K562 (cell line): ENCODE measurements around the gene AHSP. TPM values are rescaled to one million over a fixed set of nuclear protein-coding genes. Genes with fewer than 3 reads are reported as not detected.

Experiments used
- ATAC-seq: fragments of 200-7000 bp; cut with Tn5 transposase; 3 replicates; pipeline ENCODE4 v1.9.1; 2020; ENCODE audit warnings: moderate library complexity
- BruUV-seq: library from RNA; stranded (reverse); fragments of 400-500 nt; replicated peaks from 2 replicates; lab custom pipeline; 2021; lab: Mats Ljungman, UMichigan
- CTCF ChIA-PET: fragments of 300-600 bp; formaldehyde crosslinking; extraction: SDS; loops from one replicate; lab custom pipeline; 2021; ENCODE audit warnings: low intra/inter-chr PET ratio; lab: Yijun Ruan, JAX
- POLR2A ChIA-PET: fragments of 300-600, 350-650 bp; sonication (Branson Sonifier 250); formaldehyde crosslinking; extraction: SDS; loops from one replicate; lab custom pipeline; 2021; ENCODE audit warnings: antibody characterized with exemption, inconsistent platforms; lab: Yijun Ruan, JAX
- DNase-seq, 4 experiments: peaks; one replicate each; pipeline versions ENCODE4 v3.0.0 to v3.0.0-alpha.2; 2011 to 2018; ENCODE audit warnings: low spot score in 3 of 4, mixed read lengths in 3 of 4; ENCODE audit errors: extremely low read depth in 1 of 4
- FAIRE-seq: peaks from 2 replicates; lab custom pipeline; 2011; peaks lifted over from hg19 to GRCh38; lab: Jason Lieb, UNC
- H2AFZ ChIP-seq: 2 replicates; pipeline ENCODE4 v1.6.0; 2011; ENCODE audit warnings: low read depth, low read length, control low read depth, inconsistent platforms
- H3K27ac ChIP-seq: fragments of 200-600 bp; 3 replicates; pipeline ENCODE4 v1.8.0; 2011; ENCODE audit warnings: low read depth, mild to moderate bottlenecking, control low read depth, inconsistent platforms, low read length, moderate library complexity, mixed read lengths; ENCODE audit errors: extremely low read depth
- H3K27me3 ChIP-seq, 2 experiments: fragments of 300-600 bp in 1 of 2; 2 replicates in 1 of 2; 3 replicates in 1 of 2; pipeline versions ENCODE4 v1.6.0 to v1.8.0; 2011; ENCODE audit warnings: inconsistent platforms in 2 of 2, low read length in 2 of 2, mild to moderate bottlenecking in 1 of 2, mixed read lengths in 1 of 2, moderate library complexity in 1 of 2; ENCODE audit not compliant: control insufficient read depth in 2 of 2, insufficient read depth in 2 of 2
- H3K36me3 ChIP-seq: fragments of 300-600 bp; 3 replicates; pipeline ENCODE4 v1.8.0; 2011; ENCODE audit warnings: mild to moderate bottlenecking, low read length, inconsistent platforms; ENCODE audit not compliant: control insufficient read depth, insufficient read depth
- H3K4me1 ChIP-seq, 2 experiments: fragments of 200-600 bp in 1 of 2; replicated peaks in 1 of 2; 2 replicates in 1 of 2; 3 replicates in 1 of 2; pipeline versions ENCODE4 v1.5.1 to v1.8.0; 2011; ENCODE audit warnings: inconsistent platforms in 2 of 2, low read length in 2 of 2, mild to moderate bottlenecking in 1 of 2, mixed read lengths in 1 of 2, moderate library complexity in 1 of 2; ENCODE audit not compliant: control insufficient read depth in 2 of 2, insufficient read depth in 2 of 2
- H3K4me2 ChIP-seq: 2 replicates; pipeline ENCODE4 v1.6.1; 2011; ENCODE audit warnings: low read length, control low read depth, inconsistent platforms, mixed read lengths; ENCODE audit not compliant: insufficient read depth
- H3K4me3 ChIP-seq: fragments of 200-600 bp; sonication (generic), shearing (Covaris generic); 2 replicates; pipeline ENCODE4 v1.5.1; 2016; ENCODE audit warnings: control low read depth, inconsistent platforms
- H3K79me2 ChIP-seq: fragments of 200-600 bp; 3 replicates; pipeline ENCODE4 v1.8.0; 2011; ENCODE audit warnings: low read length, inconsistent platforms; ENCODE audit not compliant: control insufficient read depth, insufficient read depth
- H3K9ac ChIP-seq, 2 experiments: 2 replicates each; pipeline versions ENCODE4 v1.6.0 to v1.6.1; 2011; ENCODE audit warnings: low read depth in 2 of 2, low read length in 2 of 2, control low read depth in 1 of 2, inconsistent platforms in 1 of 2, mild to moderate bottlenecking in 1 of 2, mixed read lengths in 1 of 2; ENCODE audit not compliant: insufficient read depth in 1 of 2
- H3K9me1 ChIP-seq: one replicate; pipeline ENCODE4 v1.6.0; 2011; ENCODE audit warnings: inconsistent platforms, mild to moderate bottlenecking, low read length, moderate library complexity; ENCODE audit not compliant: control insufficient read depth, insufficient read depth
- H3K9me3 ChIP-seq: replicated peaks from 2 replicates; pipeline ENCODE4 v1.5.1; 2011; ENCODE audit warnings: low read depth, low read length, inconsistent platforms; ENCODE audit not compliant: control insufficient read depth, insufficient read depth
- H4K20me1 ChIP-seq: replicated peaks from 2 replicates; pipeline ENCODE4 v1.6.1; 2011; ENCODE audit warnings: low read length, inconsistent platforms, mixed read lengths; ENCODE audit not compliant: control insufficient read depth, insufficient read depth
- EGR1 ChIP-seq: fragments of 450-650 bp; conservative IDR thresholded peaks from 2 replicates; pipeline ENCODE4 v1.6.1; 2017; ENCODE audit warnings: mild to moderate bottlenecking
- ELF1 ChIP-seq: fragments of 200-800 bp; sonication (Bioruptor generic); IDR thresholded peaks from 2 replicates; pipeline ENCODE4 v1.6.1; 2016; ENCODE audit warnings: missing genetic modification characterization, missing compliant biosample characterization
- ETV1 ChIP-seq: fragments of 450-650 bp; conservative IDR thresholded peaks from 2 replicates; pipeline ENCODE4 v1.6.1; 2016; ENCODE audit warnings: missing genetic modification characterization, control low read depth, low read depth, missing compliant biosample characterization
- GTF2E2 ChIP-seq: fragments of 200-800 bp; sonication (Bioruptor generic); IDR thresholded peaks from 2 replicates; pipeline ENCODE4 v1.6.1; 2016; ENCODE audit warnings: missing genetic modification characterization, missing compliant biosample characterization
- HMG20B ChIP-seq: fragments of 250-450 bp; sonication (Bioruptor Pico); IDR thresholded peaks from 2 replicates; pipeline ENCODE4 v1.5.0; 2021; ENCODE audit warnings: mild to moderate bottlenecking
- HNRNPL ChIP-seq: fragments of 200-400 bp; formaldehyde crosslinking; IDR thresholded peaks from 2 replicates; pipeline ENCODE4 v1.6.1; 2017; ENCODE audit warnings: low read depth, mild to moderate bottlenecking, low read length
- MTA3 ChIP-seq: fragments of 450-650 bp; formaldehyde crosslinking; IDR thresholded peaks from 2 replicates; pipeline ENCODE4 v1.6.1; 2017; ENCODE audit warnings: mild to moderate bottlenecking, borderline replicate concordance
- MYNN ChIP-seq, 2 experiments: sonication (generic); formaldehyde crosslinking in 1 of 2; IDR thresholded peaks; 2 replicates each; pipeline versions ENCODE4 v1.5.0 to v1.6.1; 2016 to 2020; ENCODE audit warnings: antibody characterized with exemption in 1 of 2, missing genetic modification reagents in 1 of 2
- NR1H2 ChIP-seq: sonication (generic); formaldehyde crosslinking; IDR thresholded peaks from 2 replicates; pipeline ENCODE4 v1.4.0; 2020; ENCODE audit warnings: mild to moderate bottlenecking, missing genetic modification reagents
- RBBP5 ChIP-seq: fragments of 200-600 bp; sonication (generic); IDR thresholded peaks from 2 replicates; pipeline ENCODE4 v1.6.1; 2012; ENCODE audit warnings: borderline replicate concordance, mild to moderate bottlenecking, low read length, control low read depth, inconsistent platforms; ENCODE audit not compliant: insufficient read depth, poor library complexity, severe bottlenecking
- RCOR1 ChIP-seq, 2 experiments: IDR thresholded peaks; 2 replicates each; pipeline ENCODE4 v1.6.1; 2012; ENCODE audit warnings: low read depth in 2 of 2, low read length in 2 of 2, borderline replicate concordance in 1 of 2, improper control_type of control experiment in 1 of 2
- RNF2 ChIP-seq: sonication (generic); IDR thresholded peaks from 2 replicates; pipeline ENCODE4 v1.6.1; 2016
- SP2 ChIP-seq: IDR thresholded peaks from 2 replicates; pipeline ENCODE4 v1.6.1; 2011; ENCODE audit warnings: mild to moderate bottlenecking, low read depth, low read length, moderate library complexity; ENCODE audit not compliant: poor library complexity, severe bottlenecking; ENCODE audit errors: extremely low read depth
- SPI1 ChIP-seq: IDR thresholded peaks from 2 replicates; pipeline ENCODE4 v1.6.1; 2011; ENCODE audit warnings: low read depth, low read length, control low read depth, borderline replicate concordance
- TRIM28 ChIP-seq: fragments of 450-650 bp; IDR thresholded peaks from 2 replicates; pipeline ENCODE4 v1.6.1; 2017
- U2AF1 ChIP-seq: fragments of 200-400 bp; formaldehyde crosslinking; optimal IDR thresholded peaks from 2 replicates; pipeline ENCODE3; 2017; ENCODE audit warnings: mild to moderate bottlenecking, low read depth, low read length, moderate library complexity
- XRCC3 ChIP-seq: fragments of 450-650 bp; IDR thresholded peaks from 2 replicates; pipeline ENCODE4 v1.6.1; 2017; ENCODE audit warnings: mild to moderate bottlenecking, moderate library complexity
- ZBTB1 ChIP-seq: sonication (generic); formaldehyde crosslinking; IDR thresholded peaks from 2 replicates; pipeline ENCODE4 v1.8.1; 2023; ENCODE audit warnings: missing genetic modification reagents, low read depth, mild to moderate bottlenecking, borderline replicate concordance
- ZNF175 ChIP-seq: fragments of 200-800 bp; sonication (Bioruptor generic); IDR thresholded peaks from 2 replicates; pipeline ENCODE4 v1.6.1; 2016; ENCODE audit warnings: low read depth, mild to moderate bottlenecking, missing genetic modification characterization, missing compliant biosample characterization
- ZNF561 ChIP-seq: fragments of 450-650 bp; formaldehyde crosslinking; conservative IDR thresholded peaks from 2 replicates; pipeline ENCODE4 v1.4.0; 2020; ENCODE audit warnings: mild to moderate bottlenecking, moderate library complexity
- WGBS: fragments of 100-300 bp; shearing (Covaris generic); methylation state at CpG from one replicate; pipeline ENCODE4 v1.1.6; 2016; ENCODE audit warnings: low coverage, mixed read lengths; ENCODE audit not compliant: insufficient coverage; ENCODE audit errors: missing lambda C conversion rate; 5-methylcytosine and 5-hydroxymethylcytosine counted together
- in situ Hi-C: fragments of 300-500 bp; cut with MboI; formaldehyde crosslinking; loops from 4 replicates; pipeline ENCODE4 v1.15.0; 2018; ENCODE audit warnings: inconsistent platforms, mixed read lengths
- intact Hi-C: fragments of 100-400 bp; cut with micrococcal nuclease; formaldehyde crosslinking; loops from 2 replicates; pipeline ENCODE4 v1.14.2; 2022
- polyA plus RNA-seq, 8 experiments: library from polyadenylated mRNA; depleted of rRNA in 4 of 8; stranded (reverse) in 5 of 8; unstranded in 3 of 8; fragments of >200 nt; fragmentation: Nextera tagmentation in 2 of 8; fragmentation: Illumina TruSeq in 1 of 8; extraction: Ambion mirVana in 2 of 8; extraction: Trizol in 1 of 8; gene quantifications; 2 replicates each; pipeline versions ENCODE4 v1.2.1 to v1.2.3, GENCODE V29; 2011 to 2014; ENCODE audit warnings: inconsistent platforms in 1 of 8, missing spikeins in 1 of 8
- total RNA-seq, 7 experiments: library from RNA; depleted of rRNA in 6 of 7; stranded (reverse); fragments of >200 nt in 6 of 7; fragmentation: Illumina TruSeq in 2 of 7; extraction: Trizol in 2 of 7; gene quantifications; 2 replicates each; pipeline versions ENCODE4 v1.2.1 to v1.2.3, GENCODE V29; 2011 to 2021; ENCODE audit warnings: low replicate concordance in 1 of 7
- TF ChIP-seq, protein P1 (sequence below): fragments of 200-800 bp; sonication (Bioruptor generic); IDR thresholded peaks from 2 replicates; pipeline ENCODE4 v1.6.1; 2017; ENCODE audit warnings: missing genetic modification characterization, missing compliant biosample characterization

The AHSP gene
- total and polyA plus RNA-seq, 9 of the 15 experiments (the other 6 are each of a cell fraction or from before 2014, with no cell fraction given), result 6.6 to 99.1 (median 25.8) TPM

GRCh38 chr16:31507929-31508705 lies 19.6 kb upstream of the AHSP start, which contains the start of gene RUSF1:
Gene RUSF1, minus strand, starts transcription at chr16:31508391. Its CDS starts 18 bp downstream, at chr16:31508373.
- peak; percentile 26 for FAIRE-seq
- TF ChIP-seq RBBP5 (peak; percentile 73), NR1H2 (CRISPR knock-in tag) (no peak), SPI1 (0 out of 2 replicates have a peak, but pooled peaks have one; percentile 38), U2AF1 (peak; percentile 65), HMG20B (CRISPR knock-in tag) (no peak), ELF1 (peak; percentile 93), XRCC3 (no peak), TRIM28 (peak; percentile 55; the same call in 1 of the 2 replicates), MYNN (IDR thresholded peaks at IDR 0.05) (0 out of 2 replicates have a peak, but pooled peaks have one; percentile 44), MYNN (CRISPR knock-in tag; IDR thresholded peaks at IDR 0.05) (no peak), RNF2 (peak; percentile 54), RCOR1 (IDR thresholded peaks at IDR 0.05; ENCODE audit: borderline replicate concordance in 1 of 2, low read depth in 2 of 2, low read length in 2 of 2) (0 out of 4 replicates have a peak, but pooled peaks of 1 of the 2 experiments have one; percentile 31), HNRNPL (no peak; the same call in 1 of the 2 replicates), EGR1 (0 out of 2 replicates have a peak, but pooled peaks have one; percentile 9), ZNF561 (CRISPR knock-in tag) (no peak), ETV1 (tag) (peak; percentile 89), ZBTB1 (no peak), GTF2E2 (tag) (peak; percentile 90), MTA3 (peak; percentile 99), ZNF175 (no peak), SP2 (no peak)
- TF ChIP-seq, protein P1, sequence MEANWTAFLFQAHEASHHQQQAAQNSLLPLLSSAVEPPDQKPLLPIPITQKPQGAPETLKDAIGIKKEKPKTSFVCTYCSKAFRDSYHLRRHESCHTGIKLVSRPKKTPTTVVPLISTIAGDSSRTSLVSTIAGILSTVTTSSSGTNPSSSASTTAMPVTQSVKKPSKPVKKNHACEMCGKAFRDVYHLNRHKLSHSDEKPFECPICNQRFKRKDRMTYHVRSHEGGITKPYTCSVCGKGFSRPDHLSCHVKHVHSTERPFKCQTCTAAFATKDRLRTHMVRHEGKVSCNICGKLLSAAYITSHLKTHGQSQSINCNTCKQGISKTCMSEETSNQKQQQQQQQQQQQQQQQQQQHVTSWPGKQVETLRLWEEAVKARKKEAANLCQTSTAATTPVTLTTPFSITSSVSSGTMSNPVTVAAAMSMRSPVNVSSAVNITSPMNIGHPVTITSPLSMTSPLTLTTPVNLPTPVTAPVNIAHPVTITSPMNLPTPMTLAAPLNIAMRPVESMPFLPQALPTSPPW, result peak; percentile 83

More at GRCh38 chr16:31507929-31508705, 19.6 kb upstream of the AHSP start, which contains the start of gene RUSF1:
- peaks cover 5% of the 10 kb centered on the region; the same call in 1 of the 2 replicates for H3K9me3 ChIP-seq
- H3K9ac ChIP-seq, result peak within 1 kb of the TSS; percentile 97 to 100
- peak within 1 kb of the TSS; percentile 89 for H3K4me2 ChIP-seq
- H3K27ac ChIP-seq, result peak within 1 kb of the TSS; percentile 92
- intact Hi-C loops, result loop anchor here (5.0 kb wide), 1 partner anchor 51 kb away; the partner anchor contains the start of gene ARMC5
- ChIA-PET POLR2A (interaction anchor here (0.5 to 3.9 kb wide), 24 partner anchors 9 to 545 kb away, joined by 3 to 29 read pairs (median 4); partner anchors contain the start of genes AHSP, ARMC5 and ZNF267), CTCF (no interaction called here)
- TSS peak; percentile 59 for BruUV-seq
- 1% methylated on average over 61 of the region's 65 CpGs for WGBS
- H4K20me1 ChIP-seq, result no peaks in the 10 kb centered on the region
- in situ Hi-C loops, result no loop called here
- no peaks in the 10 kb centered on the region for H3K27me3 ChIP-seq
- H2AFZ ChIP-seq, result peak within 1 kb of the TSS; percentile 71
- peak within 1 kb of the TSS; percentile 79 for H3K4me3 ChIP-seq
- peak; percentile 84 to 94 (median 86) for DNase-seq
- no peaks in the 10 kb centered on the region for H3K9me1 ChIP-seq
- peak; percentile 90 for ATAC-seq
- H3K4me1 ChIP-seq, result peaks cover 10 to 24% of the 10 kb centered on the region in 2 experiments; a peak in 4 of 5 replicates
- H3K36me3 ChIP-seq, result peaks cover 27% of the 10 kb centered on the region
- H3K79me2 ChIP-seq, result peaks cover 35% of the 10 kb centered on the region
